Measurements from ENCODE around the gene FAR1.

DNA sequence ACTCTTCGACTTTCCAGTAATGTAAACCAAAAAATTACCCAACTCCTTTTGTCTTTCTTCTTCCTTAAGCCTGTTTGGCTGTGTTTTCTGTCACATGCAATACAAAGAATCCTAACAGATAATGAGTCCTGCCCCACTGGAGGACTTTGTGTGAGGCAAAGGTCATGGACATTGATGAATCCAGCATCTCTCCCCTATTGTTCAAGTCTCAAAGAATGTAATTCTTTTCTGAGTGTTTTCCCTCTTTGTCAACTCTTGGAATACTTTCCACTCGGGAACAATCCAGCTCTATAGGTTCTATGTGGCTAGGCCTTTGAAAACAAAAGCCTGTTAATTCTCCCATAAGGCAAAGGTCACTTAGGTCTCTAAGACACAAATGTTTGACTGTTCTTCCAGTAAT is 100.7 kb downstream of the FAR1 start:
- TF ChIP-seq, protein P1, sequence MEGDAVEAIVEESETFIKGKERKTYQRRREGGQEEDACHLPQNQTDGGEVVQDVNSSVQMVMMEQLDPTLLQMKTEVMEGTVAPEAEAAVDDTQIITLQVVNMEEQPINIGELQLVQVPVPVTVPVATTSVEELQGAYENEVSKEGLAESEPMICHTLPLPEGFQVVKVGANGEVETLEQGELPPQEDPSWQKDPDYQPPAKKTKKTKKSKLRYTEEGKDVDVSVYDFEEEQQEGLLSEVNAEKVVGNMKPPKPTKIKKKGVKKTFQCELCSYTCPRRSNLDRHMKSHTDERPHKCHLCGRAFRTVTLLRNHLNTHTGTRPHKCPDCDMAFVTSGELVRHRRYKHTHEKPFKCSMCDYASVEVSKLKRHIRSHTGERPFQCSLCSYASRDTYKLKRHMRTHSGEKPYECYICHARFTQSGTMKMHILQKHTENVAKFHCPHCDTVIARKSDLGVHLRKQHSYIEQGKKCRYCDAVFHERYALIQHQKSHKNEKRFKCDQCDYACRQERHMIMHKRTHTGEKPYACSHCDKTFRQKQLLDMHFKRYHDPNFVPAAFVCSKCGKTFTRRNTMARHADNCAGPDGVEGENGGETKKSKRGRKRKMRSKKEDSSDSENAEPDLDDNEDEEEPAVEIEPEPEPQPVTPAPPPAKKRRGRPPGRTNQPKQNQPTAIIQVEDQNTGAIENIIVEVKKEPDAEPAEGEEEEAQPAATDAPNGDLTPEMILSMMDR (IDR thresholded peaks at IDR 0.05; ENCODE audit: low read length): no peak
- no peak for TF ChIP-seq EZH2 (optimal IDR thresholded peaks at IDR 0.05; ENCODE audit: low read depth, low read length)
- no peak for TF ChIP-seq EZH2phosphoT487 (IDR thresholded peaks at IDR 0.05; ENCODE audit: low read length)

All from MM.1S (cell line).